WTC11 (cell line): Measurements from ENCODE around the gene DHX8. TPM values are rescaled to one million over a fixed set of nuclear protein-coding genes. Genes with fewer than 3 reads are reported as not detected.

Experiments
- ATAC-seq: fragments of 200-7000 bp; cut with Tn5 transposase; 2 replicates; pipeline ENCODE4 v1.10.0; 2021; ENCODE audit warnings: mild to moderate bottlenecking, moderate library complexity
- CTCF ChIA-PET: fragments of 300-600 bp; sonication (Branson Sonifier 250); formaldehyde crosslinking; loops from one replicate; lab custom pipeline; 2021; ENCODE audit warnings: antibody characterized with exemption; lab: Charles Lee
- POLR2A ChIA-PET: fragments of 350-600 bp; sonication (Branson Sonifier 250); formaldehyde crosslinking; loops from one replicate; lab custom pipeline; 2021; ENCODE audit warnings: antibody characterized with exemption; lab: Charles Lee
- DNase-seq: peaks from one replicate; pipeline ENCODE4 v3.0.0; 2021; ENCODE audit warnings: low spot score
- H3K27ac Mint-ChIP-seq: 2 replicates; pipeline ENCODE4 v1.8.0; 2021; ENCODE audit warnings: mixed read lengths
- H3K27me3 Mint-ChIP-seq: 2 replicates; pipeline ENCODE4 v1.8.0; 2021; ENCODE audit warnings: low read depth, mild to moderate bottlenecking, moderate library complexity, mixed read lengths
- H3K36me3 Mint-ChIP-seq: 2 replicates; pipeline ENCODE4 v1.8.0; 2021; ENCODE audit warnings: mixed read lengths
- H3K4me1 Mint-ChIP-seq: 2 replicates; pipeline ENCODE4 v1.8.0; 2022; ENCODE audit warnings: mixed read lengths
- H3K4me3 Mint-ChIP-seq: 2 replicates; pipeline ENCODE4 v1.8.0; 2021; ENCODE audit warnings: mild to moderate bottlenecking, moderate library complexity, mixed read lengths
- H3K9me3 Mint-ChIP-seq: 2 replicates; pipeline ENCODE4 v1.8.0; 2021; ENCODE audit warnings: mixed read lengths
- ELF4 ChIP-seq: sonication (generic); formaldehyde crosslinking; IDR thresholded peaks from 2 replicates; pipeline ENCODE4 v1.8.1; 2022; ENCODE audit warnings: low read depth, mild to moderate bottlenecking, moderate library complexity, missing genetic modification reagents
- ESRRA ChIP-seq: sonication (generic); formaldehyde crosslinking; IDR thresholded peaks from 2 replicates; pipeline ENCODE4 v1.8.1; 2022; ENCODE audit warnings: mild to moderate bottlenecking, missing genetic modification reagents, borderline replicate concordance
- GTF2I ChIP-seq: fragments of 250-450 bp; sonication (Bioruptor Pico); conservative IDR thresholded peaks from 2 replicates; pipeline ENCODE4 v1.4.0; 2021; ENCODE audit warnings: mild to moderate bottlenecking
- IRF2 ChIP-seq: sonication (generic); formaldehyde crosslinking; IDR thresholded peaks from 2 replicates; pipeline ENCODE4 v1.8.0; 2022; ENCODE audit warnings: low read depth, missing genetic modification reagents, borderline replicate concordance
- NR3C1 ChIP-seq: sonication (generic); formaldehyde crosslinking; conservative IDR thresholded peaks from 2 replicates; pipeline ENCODE4 v1.8.1; 2023; ENCODE audit warnings: low read depth, mild to moderate bottlenecking, missing genetic modification reagents
- PRRX2 ChIP-seq: fragments of 250-450 bp; sonication (Bioruptor Pico); IDR thresholded peaks from 2 replicates; pipeline ENCODE4 v1.8.0; 2021; ENCODE audit warnings: mild to moderate bottlenecking
- SMAD4 ChIP-seq: sonication (generic); formaldehyde crosslinking; IDR thresholded peaks from 2 replicates; pipeline ENCODE4 v1.8.0; 2022; ENCODE audit warnings: mild to moderate bottlenecking, missing genetic modification reagents
- SP1 ChIP-seq: sonication (generic); formaldehyde crosslinking; conservative IDR thresholded peaks from 2 replicates; pipeline ENCODE4 v1.8.1; 2022; ENCODE audit warnings: missing genetic modification reagents
- TEAD1 ChIP-seq: sonication (generic); formaldehyde crosslinking; IDR thresholded peaks from 2 replicates; pipeline ENCODE4 v1.8.0; 2022; ENCODE audit warnings: mild to moderate bottlenecking, missing genetic modification reagents
- ZBTB21 ChIP-seq: sonication (generic); formaldehyde crosslinking; IDR thresholded peaks from 2 replicates; pipeline ENCODE4 v1.8.1; 2023; ENCODE audit warnings: mild to moderate bottlenecking, missing genetic modification reagents, borderline replicate concordance
- ZNF121 ChIP-seq: sonication (generic); formaldehyde crosslinking; IDR thresholded peaks from 2 replicates; pipeline ENCODE4 v1.8.0; 2023; ENCODE audit warnings: missing genetic modification reagents
- ZNF138 ChIP-seq: sonication (generic); formaldehyde crosslinking; conservative IDR thresholded peaks from 2 replicates; pipeline ENCODE4 v1.8.1; 2022; ENCODE audit warnings: mild to moderate bottlenecking, moderate library complexity, missing genetic modification reagents
- ZNF396 ChIP-seq: fragments of 250-450 bp; sonication (Bioruptor Pico); IDR thresholded peaks from 2 replicates; pipeline ENCODE4 v1.8.0; 2021; ENCODE audit warnings: mild to moderate bottlenecking, moderate library complexity, borderline replicate concordance
- total RNA-seq: library from RNA; stranded (reverse); gene quantifications from 3 replicates; pipeline ENCODE4 v1.2.3, GENCODE V29; 2021
- TF ChIP-seq, protein P1 (sequence below): sonication (generic); formaldehyde crosslinking; conservative IDR thresholded peaks from 2 replicates; pipeline ENCODE4 v1.8.1; 2023; ENCODE audit warnings: mild to moderate bottlenecking, low read depth, missing genetic modification reagents, moderate library complexity
- TF ChIP-seq, protein P2 (sequence below): fragments of 250-450 bp; sonication (Bioruptor Pico); conservative IDR thresholded peaks from 2 replicates; pipeline ENCODE4 v1.9.0; 2021; ENCODE audit warnings: mild to moderate bottlenecking
- TF ChIP-seq, protein P3 (sequence below): sonication (generic); formaldehyde crosslinking; IDR thresholded peaks from 2 replicates; pipeline ENCODE4 v1.8.1; 2022; ENCODE audit warnings: low read depth, missing genetic modification reagents, borderline replicate concordance
- TF ChIP-seq, protein P4 (sequence below): sonication (generic); formaldehyde crosslinking; IDR thresholded peaks from 2 replicates; pipeline ENCODE4 v1.8.1; 2023; ENCODE audit warnings: mild to moderate bottlenecking, missing genetic modification reagents
- TF ChIP-seq, protein P5 (sequence below): fragments of 200-600 bp; IDR thresholded peaks from 2 replicates; pipeline ENCODE4 v1.8.0; 2022; ENCODE audit warnings: antibody characterized with exemption

The DHX8 gene
- total RNA-seq, 1 experiment from 2014 or later = 58.5 TPM

DNA sequence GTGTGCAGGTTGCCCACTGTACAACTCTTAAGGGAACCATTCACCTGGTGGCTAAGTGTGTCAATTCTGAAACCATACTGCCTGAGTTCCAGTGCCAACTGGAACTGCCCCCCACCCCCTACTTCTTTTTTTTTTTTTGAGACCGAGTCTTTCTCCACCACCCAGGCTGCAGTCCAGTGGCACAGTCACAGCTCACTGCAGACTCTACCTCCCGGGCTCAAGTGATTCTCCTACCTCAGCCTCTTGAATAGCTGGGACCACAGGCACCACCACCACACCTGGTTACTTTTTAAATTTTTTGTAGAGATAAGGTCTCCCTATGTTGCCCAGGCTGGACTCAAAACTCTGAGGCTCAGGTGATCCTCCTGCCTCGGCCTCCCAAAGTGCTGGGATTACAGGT lies 40.4 kb upstream of the DHX8 start:
- Mint-ChIP-seq H3K36me3 (no peaks in the 10 kb centered on the region), H3K9me3 (peaks cover 4% of the 10 kb centered on the region; the same call in 1 of the 2 replicates), H3K4me3 (no peak overlapping the region), H3K27ac (no peak overlapping the region), H3K27me3 (no peaks in the 10 kb centered on the region; the same call in 1 of the 2 replicates), H3K4me1 (peaks cover 12% of the 10 kb centered on the region)
- DNase-seq = no peak
- ATAC-seq = no peak
- ChIA-PET CTCF (no interaction called here), POLR2A (no interaction called here)
- TF ChIP-seq ELF4 (CRISPR knock-in tag) = no peak
- TF ChIP-seq GTF2I = no peak
- TF ChIP-seq NR3C1 (CRISPR knock-in tag) = no peak
- TF ChIP-seq ZBTB21 (CRISPR knock-in tag) = no peak
- TF ChIP-seq, protein P1, sequence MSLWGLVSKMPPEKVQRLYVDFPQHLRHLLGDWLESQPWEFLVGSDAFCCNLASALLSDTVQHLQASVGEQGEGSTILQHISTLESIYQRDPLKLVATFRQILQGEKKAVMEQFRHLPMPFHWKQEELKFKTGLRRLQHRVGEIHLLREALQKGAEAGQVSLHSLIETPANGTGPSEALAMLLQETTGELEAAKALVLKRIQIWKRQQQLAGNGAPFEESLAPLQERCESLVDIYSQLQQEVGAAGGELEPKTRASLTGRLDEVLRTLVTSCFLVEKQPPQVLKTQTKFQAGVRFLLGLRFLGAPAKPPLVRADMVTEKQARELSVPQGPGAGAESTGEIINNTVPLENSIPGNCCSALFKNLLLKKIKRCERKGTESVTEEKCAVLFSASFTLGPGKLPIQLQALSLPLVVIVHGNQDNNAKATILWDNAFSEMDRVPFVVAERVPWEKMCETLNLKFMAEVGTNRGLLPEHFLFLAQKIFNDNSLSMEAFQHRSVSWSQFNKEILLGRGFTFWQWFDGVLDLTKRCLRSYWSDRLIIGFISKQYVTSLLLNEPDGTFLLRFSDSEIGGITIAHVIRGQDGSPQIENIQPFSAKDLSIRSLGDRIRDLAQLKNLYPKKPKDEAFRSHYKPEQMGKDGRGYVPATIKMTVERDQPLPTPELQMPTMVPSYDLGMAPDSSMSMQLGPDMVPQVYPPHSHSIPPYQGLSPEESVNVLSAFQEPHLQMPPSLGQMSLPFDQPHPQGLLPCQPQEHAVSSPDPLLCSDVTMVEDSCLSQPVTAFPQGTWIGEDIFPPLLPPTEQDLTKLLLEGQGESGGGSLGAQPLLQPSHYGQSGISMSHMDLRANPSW (CRISPR knock-in tag) = no peak
- TF ChIP-seq, protein P2, sequence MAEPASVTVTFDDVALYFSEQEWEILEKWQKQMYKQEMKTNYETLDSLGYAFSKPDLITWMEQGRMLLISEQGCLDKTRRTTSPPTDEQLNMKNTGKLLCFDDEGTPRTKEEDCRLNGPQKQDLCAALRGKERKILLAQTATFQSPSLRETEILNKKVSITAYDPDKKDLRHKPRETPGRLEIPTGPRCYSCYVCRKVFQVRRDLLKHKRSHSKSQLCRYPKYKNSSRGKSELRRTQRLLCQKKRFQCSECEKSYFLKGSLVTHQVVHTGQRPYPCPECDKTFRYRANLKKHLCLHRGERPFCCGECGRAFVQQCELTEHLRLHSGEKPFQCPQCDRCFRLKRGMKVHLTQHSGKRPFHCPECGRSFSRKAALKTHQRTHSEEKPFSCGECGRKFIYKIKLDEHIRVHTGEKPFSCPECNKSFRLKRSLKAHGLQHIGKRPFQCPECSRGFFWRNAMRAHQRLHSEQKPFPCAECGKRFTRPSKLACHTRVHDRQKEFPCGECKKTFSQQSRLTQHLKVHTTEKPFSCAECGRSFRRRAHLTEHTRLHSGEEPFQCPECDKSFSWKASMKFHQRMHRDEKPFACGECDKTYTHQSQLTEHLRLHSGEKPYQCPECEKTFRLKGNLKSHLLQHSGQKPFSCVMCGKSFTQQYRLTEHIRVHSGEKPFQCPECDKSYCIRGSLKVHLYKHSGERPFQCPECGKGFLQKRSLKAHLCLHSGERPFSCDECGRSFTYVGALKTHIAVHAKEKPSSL (CRISPR knock-in tag) = no peak
- no peak for TF ChIP-seq SMAD4
- TF ChIP-seq ESRRA = no peak
- TF ChIP-seq, protein P3, sequence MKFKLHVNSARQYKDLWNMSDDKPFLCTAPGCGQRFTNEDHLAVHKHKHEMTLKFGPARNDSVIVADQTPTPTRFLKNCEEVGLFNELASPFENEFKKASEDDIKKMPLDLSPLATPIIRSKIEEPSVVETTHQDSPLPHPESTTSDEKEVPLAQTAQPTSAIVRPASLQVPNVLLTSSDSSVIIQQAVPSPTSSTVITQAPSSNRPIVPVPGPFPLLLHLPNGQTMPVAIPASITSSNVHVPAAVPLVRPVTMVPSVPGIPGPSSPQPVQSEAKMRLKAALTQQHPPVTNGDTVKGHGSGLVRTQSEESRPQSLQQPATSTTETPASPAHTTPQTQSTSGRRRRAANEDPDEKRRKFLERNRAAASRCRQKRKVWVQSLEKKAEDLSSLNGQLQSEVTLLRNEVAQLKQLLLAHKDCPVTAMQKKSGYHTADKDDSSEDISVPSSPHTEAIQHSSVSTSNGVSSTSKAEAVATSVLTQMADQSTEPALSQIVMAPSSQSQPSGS (CRISPR knock-in tag) = no peak
- TF ChIP-seq PRRX2 (CRISPR knock-in tag) = no peak
- TF ChIP-seq, protein P4, sequence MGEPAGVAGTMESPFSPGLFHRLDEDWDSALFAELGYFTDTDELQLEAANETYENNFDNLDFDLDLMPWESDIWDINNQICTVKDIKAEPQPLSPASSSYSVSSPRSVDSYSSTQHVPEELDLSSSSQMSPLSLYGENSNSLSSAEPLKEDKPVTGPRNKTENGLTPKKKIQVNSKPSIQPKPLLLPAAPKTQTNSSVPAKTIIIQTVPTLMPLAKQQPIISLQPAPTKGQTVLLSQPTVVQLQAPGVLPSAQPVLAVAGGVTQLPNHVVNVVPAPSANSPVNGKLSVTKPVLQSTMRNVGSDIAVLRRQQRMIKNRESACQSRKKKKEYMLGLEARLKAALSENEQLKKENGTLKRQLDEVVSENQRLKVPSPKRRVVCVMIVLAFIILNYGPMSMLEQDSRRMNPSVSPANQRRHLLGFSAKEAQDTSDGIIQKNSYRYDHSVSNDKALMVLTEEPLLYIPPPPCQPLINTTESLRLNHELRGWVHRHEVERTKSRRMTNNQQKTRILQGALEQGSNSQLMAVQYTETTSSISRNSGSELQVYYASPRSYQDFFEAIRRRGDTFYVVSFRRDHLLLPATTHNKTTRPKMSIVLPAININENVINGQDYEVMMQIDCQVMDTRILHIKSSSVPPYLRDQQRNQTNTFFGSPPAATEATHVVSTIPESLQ (CRISPR knock-in tag) = no peak
- no peak for TF ChIP-seq ZNF121
- TF ChIP-seq, protein P5, sequence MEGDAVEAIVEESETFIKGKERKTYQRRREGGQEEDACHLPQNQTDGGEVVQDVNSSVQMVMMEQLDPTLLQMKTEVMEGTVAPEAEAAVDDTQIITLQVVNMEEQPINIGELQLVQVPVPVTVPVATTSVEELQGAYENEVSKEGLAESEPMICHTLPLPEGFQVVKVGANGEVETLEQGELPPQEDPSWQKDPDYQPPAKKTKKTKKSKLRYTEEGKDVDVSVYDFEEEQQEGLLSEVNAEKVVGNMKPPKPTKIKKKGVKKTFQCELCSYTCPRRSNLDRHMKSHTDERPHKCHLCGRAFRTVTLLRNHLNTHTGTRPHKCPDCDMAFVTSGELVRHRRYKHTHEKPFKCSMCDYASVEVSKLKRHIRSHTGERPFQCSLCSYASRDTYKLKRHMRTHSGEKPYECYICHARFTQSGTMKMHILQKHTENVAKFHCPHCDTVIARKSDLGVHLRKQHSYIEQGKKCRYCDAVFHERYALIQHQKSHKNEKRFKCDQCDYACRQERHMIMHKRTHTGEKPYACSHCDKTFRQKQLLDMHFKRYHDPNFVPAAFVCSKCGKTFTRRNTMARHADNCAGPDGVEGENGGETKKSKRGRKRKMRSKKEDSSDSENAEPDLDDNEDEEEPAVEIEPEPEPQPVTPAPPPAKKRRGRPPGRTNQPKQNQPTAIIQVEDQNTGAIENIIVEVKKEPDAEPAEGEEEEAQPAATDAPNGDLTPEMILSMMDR = no peak

DNA sequence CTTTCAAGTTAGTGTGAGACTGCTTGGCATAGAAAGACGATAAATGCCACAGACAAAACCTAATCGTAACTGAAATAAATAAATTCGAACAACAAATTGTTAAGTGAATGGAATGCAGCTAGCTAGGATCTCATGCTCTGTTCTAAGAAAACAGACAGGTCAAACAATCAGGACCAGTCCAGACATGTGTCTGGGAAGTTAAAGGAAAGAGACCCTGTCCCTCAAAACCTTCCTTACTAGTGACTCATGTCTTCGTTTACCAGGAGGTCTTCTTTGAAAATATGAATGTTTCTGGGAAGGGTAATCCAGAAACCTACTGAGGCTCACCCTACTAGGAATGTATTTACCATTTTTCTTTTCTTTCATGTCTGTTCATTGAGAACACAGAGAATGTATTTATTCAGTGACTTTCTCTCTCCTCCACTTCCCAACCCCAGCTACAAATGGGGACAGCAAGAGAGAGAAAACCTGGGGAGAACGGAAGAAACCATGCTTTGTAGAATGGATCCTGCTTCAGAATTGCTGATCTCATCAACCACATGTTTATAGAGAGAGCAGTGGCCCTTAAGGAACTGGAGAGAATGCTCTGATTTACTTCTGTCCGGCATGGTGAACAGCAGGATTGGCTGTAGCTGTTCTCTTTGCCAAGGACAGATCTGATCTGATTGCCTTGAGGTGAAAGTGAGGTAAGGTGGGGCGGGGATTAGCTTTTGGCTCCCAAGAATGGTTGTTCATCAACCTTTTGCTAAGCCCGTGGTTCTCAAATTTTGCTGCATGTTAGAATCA lies 39.4 kb upstream of the DHX8 start:
- DNase-seq (no peak), ATAC-seq (no peak)
- Mint-ChIP-seq H3K4me3 (no peak overlapping the region), H3K9me3 (peaks cover 7% of the 10 kb centered on the region; the same call in 1 of the 2 replicates), H3K4me1 (peaks cover 4% of the 10 kb centered on the region), H3K36me3 (no peaks in the 10 kb centered on the region), H3K27me3 (no peaks in the 10 kb centered on the region; the same call in 1 of the 2 replicates), H3K27ac (no peak overlapping the region)
- ChIA-PET CTCF (interaction anchor here (1.0 kb wide), 1 partner anchor 50 kb away, joined by 4 read pairs; no protein-coding TSS in a partner anchor), POLR2A (no interaction called here)
- TF ChIP-seq, protein P3 (CRISPR knock-in tag) = no peak
- no peak for TF ChIP-seq IRF2 (CRISPR knock-in tag)
- no peak for TF ChIP-seq SP1
- TF ChIP-seq TEAD1 (CRISPR knock-in tag) = no peak
- no peak for TF ChIP-seq ZNF138 (CRISPR knock-in tag)
- no peak for TF ChIP-seq ZNF396 (CRISPR knock-in tag)
- TF ChIP-seq, protein P1 (CRISPR knock-in tag) = no peak
